NCI-H128 (cell line): Measurements from ENCODE around the gene MITF.

ENCODE experiments used
- DNase-seq: peaks from one replicate; lab custom pipeline; 2025; ENCODE audit not compliant: unreplicated experiment; lab: John Stamatoyannopoulos, UW

The MITF gene

DNA sequence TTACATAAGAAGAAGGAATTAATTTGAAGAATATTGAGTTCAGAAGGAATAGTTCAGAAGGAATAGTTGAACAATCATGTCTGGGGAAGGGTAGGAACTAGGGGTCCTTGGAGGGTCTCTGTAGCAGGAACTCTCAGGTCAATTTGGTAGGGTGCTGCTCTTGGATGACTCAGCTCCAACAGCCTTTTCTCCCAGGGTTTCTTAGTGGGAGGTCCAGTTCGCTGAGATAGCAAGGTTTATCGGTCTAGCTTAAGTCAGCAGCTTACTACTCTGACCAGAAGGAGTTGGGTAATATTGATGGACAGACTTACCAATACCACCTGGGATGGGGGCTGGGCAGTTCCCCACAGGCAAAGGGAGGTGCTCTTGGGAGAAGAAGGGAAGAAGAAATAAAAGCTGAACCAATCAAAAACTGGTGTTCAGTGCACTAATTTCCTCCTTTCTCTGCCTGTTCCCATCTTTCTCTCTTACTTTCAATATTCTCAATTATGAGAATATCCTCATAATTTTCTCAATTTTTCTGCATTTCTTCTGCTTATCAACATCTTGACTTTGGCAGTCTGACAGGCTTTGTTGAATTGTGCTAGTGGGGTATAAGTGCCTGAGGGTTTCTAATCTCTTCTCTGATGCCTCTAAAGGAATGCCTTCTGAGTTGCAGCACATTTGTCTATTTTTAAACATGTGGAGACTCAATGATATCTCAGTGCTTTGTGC is 14.4 kb upstream of the MITF start:
- no peak for DNase-seq

DNA sequence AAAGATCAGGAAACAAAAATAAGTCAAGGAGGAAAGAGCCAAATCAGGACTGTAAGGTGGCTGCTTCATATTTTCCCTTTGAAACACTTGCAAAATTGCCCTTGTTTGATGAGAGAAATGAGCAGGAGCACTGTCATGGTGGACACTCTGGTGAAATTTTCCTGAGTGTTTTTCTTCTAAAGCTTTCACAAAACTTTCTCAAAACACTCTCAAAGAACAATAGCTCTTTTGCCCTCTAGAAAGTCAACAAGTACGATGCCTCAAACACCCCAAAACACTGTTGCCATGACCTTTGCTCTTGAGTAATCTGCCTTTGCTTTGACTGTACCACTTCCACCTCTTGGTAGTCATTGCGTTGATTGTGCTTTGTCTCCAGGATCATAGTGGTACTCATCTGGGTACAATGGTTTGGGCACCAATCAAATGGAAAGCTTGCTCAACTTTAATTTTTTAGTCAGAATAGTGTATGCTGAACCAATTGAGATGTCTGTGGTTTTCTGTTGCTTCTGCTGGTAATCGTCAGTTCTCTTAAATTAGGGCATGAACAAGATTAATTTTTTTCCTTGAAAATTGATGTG is 13.2 kb upstream of the MITF start:
- DNase-seq: no peak

DNA sequence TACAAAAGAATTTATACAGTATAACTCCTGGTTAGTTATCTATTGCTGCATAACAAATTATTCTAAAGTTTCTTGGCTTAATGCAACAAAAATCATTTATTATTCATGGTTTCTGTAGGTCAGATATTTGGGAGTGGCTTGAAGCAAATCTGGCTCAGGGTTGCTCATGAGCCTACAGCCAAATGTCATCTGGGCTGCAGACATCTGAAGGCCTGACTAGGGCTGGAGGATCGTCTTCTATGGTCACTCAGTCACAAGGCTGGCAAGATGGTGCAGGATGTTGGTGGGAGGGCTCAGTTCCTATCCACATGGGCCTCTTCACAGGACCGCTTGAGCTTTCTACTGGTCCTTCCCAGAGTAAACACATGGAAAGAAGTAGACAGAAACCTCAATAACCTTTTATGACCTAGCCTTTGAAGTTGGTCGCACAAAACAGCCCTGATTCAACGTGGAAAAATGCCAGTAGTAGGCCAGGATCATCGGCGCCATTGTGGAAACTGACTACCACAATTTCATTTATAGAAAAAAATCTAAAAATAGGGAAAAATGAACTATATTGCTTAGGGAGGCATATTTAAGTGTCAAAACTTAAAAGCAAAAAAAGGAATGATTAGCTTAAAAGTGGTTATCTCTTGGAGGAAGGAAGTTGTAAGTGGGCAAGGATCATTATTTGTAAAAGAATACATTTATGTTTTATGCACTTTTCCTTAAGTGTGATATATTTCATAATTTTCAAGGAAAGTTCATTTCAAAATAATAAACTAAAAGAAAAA is 9.9 kb upstream of the MITF start:
- DNase-seq: no peak

DNA sequence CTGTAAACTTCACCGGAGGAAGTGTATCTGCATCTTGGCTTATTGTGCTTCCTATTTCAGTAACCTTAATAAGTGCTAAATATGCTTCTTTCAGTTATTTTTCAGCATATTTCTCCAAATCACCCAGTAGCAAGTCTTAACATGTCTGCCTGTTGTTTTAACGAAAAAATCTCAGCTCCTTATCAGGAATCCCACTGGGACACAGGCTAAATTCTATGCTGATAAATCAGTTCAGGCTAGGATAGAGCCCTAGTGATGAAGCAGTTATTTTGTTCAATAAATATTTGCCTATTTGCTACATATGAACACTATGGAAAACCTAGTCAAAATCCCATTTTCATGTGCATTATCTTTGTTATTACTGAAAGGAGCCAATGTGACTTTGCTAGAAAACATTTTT is 8.2 kb upstream of the MITF start:
- DNase-seq: no peak

DNA sequence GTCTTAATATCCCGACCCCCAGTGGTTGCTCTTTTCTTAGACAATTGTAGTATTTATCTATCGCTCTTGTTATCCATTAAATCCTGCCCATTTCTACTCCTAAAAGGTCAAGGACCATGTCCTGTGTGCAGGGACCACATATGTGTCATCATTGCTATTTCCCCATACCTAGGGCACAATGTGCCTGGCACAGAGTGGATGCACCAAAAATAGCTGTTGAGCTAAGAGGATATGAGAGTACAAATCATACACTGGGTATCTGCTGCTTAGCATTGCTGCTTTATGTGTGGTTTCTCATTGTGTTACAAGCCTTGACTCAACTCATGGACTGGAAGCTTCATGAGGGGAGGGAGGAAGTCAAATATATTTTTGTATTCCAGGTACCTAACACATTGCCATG is 3.4 kb upstream of the MITF start:
- no peak for DNase-seq

DNA sequence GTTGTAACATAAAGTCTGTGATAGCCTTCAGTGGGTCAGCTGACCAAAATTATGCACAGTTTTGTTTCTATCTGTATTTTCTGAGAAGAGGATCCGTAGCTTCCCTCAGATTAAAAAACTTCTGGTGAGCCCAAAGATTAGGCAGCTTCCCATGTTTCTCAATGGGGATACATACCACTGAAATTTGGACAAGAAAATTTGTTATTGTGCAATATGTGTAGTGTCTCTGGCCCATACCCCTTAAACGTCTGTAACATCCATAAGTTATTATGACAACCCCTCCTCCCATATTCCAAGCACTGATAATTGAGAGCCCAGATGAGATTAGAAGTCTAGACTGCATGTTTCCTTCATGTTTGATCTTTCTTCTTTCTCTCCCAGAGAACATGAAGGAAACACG is 1.9 kb upstream of the MITF start:
- no peak for DNase-seq

DNA sequence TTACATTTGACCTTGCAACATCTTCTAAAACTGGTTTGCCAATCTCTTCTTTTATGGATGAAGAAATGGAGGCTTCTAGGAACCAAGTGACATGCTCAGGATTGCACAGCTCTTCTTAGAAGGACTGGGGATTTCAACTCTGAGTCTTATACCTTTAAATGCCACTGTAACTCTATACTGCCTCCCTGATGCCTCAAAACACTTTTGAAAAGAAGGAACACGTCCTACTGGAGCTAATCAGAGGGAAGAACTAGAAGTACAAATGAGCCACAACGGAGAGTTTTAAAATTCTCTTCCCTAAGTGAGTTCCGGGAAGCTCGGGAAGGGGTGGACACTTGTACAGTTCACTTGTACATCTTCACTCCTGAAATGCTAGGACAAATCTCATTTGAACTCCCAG is 949 bp upstream of the MITF start:
- DNase-seq: no peak

DNA sequence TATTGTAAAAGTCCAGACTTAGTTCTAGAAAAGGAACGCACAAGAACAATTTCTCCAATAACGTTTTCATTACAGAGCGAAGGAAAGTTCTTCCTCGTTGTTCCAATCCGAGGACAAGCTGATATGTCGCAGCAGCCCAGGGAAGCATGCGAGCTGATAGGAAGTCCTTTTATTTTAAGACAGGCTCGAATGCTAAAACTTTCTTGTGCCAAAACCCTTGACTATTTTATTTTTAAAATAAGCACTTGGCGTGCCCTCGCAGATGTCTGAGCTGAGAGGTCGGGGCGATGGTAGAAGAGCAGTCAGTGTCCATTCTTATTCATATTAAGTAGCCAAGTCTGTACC is 433 bp upstream of the MITF start:
- no peak for DNase-seq

DNA sequence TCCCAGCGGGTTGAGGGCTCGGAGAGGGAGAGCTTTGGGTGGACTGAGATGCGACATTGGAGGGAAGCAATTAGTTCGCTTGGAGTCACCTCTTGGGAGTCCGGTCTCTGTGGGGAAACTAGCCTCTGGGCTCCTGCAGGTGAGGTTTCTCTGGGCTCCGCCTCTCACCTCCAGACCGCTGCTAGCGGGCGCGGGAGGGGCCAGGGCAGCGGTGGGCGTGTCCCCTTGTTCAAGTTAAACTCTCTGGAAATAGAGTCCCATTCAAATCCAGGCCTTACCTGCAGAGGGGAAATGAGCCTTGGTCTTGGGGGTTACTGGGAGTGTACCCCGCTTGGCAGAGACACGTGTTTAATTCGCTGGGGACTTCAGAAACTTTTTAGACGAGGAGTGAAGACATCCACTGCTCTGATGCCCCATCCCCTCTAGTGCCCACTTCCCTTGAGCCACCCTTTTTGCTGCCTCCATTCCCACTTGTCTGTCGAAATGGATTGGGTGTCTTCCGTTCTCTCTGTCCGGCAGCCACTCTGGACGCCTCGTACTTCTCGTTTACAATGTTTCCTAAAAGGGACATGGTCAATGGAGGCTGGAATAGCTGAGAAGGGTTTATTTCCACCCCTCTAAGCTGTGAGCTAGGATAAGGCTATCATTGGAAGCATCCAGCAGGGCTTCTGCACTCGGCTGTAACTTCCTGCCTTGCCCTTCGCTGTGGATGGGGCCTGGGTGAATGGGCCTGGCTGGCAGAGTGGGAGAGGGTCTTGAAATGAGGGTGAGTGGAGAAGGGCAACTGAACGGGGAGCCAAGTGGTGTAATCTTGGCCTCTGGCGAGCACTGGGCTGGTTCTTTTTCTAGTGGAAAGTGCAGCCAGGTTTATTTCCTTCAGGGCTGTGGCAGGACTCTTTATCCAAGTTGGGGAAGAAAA is 1.1 kb downstream of the MITF start:
- DNase-seq: no peak

DNA sequence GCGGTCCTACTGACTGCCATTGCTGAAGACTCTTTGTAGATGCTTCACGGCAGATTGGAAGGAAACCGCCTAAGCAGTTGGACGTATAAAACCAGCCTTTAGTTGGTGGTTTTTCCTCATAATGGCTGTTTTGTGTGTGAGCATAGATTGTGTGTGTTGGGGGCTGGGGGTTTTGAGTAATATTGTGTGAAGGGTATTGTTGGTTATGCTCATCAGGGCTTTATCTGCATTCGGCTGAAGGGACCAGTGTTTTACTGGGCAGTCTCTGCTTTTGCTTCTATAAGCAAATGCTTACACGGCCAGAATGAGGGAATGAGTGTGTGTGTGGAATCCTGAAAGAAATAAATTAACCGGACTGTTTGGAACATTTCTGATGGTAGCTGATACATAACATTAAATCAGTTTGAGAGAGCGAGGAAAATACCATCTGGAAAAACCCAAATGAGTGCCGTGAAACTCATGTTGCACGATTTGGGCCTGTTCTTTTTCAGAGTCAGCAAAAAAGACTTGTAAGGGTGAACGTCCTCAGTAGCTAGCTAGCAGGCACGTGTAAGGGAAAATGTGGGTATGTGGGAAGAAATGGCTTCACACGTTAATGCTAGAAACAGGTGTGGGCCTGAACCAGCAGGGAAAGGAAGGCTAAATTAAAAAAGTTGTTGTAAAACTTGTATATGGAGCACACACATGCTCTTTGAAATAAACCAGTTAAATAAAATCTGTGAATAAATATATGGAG is 1.9 kb downstream of the MITF start:
- DNase-seq: no peak

DNA sequence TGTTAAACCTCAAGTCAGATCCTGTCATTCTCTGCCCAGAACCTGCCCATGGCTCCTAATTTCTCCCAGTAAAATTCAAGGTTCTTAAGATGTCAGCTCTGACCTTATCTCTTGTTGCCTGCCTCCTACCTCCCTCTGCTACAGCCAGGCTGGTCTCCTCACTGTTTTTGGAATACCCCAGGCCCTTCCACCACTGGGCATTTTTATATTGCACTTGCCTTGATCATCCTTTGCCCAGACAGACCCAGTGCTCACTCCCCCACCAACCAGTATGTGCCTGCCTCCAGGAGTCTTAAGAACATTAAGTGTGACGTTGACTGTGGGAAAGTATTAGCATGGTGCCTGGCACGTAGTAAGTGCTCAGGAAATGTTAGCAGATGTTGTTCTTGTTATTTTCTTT is 3.1 kb downstream of the MITF start:
- DNase-seq: no peak

DNA sequence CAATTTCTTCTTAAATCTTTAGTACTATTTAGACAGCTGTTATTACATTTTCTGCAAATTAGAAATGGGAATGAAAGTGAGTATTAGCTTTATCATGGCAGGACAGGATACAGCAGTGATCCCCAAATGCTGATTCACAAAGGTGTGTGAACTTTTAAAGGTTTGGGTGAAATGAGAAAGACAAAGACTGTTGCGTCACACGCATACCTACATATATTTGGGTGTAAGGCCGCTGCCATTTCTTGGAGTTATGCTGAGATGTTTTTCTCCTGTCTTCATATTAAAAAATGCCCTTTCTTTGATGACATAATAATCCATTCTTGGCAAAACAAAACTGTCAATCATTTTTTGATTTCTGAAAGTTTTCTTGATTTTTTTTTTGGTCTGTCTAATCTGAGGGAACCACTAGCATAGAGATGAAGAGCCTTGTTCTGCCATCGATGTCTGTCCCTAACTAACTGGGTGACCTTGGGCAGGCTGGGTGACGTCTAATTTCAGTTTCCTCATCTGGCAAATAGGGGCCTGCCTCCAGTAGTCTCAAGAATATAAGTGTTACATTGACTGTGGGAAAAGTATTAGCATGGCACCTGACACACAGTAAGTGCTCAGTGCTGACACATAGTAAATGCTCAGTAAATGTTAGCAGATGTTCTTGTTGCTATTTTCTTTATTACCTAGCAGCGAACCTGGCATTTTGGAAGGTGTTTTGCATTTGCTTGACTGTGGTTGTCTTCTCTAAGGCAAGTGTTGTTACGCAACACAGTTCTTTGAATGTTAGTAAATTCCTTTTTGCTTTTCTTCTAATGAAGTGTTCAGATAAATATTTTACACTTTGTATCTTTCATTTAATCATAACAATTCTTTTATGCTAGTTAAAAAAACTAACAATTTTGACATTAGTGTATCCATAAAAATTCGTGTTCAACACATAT is 5.0 kb downstream of the MITF start:
- no peak for DNase-seq

DNA sequence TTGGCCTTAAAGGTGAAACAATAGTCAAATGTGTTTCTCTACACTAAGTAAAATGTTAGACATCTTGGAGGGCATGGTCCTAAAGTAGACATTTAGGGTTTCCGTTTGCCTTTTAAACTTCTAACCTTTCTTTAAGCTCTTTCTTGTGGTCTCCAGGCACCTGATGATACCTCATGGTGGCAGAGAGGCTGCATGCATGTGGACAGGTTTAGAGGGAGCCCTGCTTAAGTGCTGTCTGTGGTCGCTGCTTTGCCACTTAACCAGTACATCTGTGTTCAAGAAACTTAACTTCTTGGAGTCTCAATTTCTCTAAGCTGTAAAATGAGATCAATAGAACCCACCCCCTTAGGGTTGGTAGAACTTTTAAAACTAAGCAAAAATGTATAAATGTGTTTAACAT is 6.2 kb downstream of the MITF start:
- DNase-seq: no peak

DNA sequence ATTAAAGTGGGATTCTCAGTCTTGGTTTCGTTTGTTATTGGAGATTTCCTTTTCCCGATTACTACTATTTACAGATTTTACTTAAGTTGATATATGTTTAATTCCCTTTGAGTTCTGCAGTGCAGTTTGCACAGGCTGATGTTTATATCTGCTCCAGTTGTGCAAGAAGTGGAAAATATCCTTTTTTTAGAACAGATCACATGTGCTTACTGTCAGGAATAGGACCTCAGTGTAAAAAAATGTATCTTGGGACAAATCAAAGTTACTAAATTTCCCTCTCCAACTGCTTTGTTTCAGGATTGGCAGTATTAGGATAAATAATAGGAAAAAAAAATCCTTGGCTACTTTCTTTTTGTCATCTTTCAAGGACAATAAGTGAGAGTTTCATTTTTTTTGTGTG is 6.9 kb downstream of the MITF start:
- DNase-seq: no peak

DNA sequence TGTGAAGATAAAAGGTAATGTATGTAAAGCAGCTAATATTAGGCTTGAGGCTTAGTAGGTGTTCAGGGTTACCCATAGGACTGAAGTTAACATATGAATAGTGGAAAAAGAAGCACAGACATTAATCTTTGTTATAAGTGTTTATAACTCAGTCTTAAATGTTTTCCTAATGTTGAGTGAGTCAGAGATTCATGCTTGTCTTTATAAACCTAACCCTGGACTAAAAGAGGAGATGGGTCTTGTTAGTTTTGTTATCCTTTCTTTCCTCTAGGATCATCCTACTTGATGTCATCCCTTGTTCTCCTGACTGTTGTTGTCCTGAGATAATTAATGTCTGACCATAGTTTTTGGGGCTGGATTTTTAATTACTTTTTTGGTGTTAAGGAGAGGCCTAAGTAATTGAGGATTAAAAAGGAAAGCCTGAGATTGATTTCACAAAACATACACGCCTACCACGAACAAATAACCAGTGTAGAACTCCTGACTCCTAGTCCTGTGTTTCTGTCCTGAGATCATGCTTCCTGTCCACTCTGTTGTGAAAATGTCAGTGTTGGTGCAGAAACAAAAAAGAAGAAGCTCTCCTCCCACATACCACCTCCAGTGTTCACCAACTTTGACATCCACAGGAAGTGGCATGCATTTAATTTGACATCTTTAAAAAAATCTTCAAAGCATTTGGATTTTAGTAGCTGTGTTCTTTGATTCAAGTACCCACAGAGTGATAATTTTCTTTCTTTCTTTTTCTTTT is 8.4 kb downstream of the MITF start:
- no peak for DNase-seq

DNA sequence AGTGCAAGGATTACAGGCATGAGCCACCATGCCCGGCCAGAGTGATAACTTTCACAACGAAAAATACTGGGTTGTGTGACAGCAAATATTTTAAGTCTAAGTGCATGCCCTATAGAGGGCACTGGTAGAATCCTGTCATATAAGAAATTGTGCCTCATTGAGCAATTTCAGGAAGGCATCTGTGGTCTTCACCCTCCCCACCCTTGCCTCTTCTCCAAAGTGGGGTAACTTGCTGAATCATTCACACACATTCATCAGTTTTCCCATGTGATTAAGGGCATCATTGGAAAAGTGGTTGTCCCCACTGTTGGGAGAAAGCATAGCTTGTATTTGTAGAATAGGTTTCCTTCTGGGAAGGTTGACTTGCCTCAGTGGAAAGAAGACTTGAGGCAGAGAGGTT is 9.2 kb downstream of the MITF start:
- no peak for DNase-seq

DNA sequence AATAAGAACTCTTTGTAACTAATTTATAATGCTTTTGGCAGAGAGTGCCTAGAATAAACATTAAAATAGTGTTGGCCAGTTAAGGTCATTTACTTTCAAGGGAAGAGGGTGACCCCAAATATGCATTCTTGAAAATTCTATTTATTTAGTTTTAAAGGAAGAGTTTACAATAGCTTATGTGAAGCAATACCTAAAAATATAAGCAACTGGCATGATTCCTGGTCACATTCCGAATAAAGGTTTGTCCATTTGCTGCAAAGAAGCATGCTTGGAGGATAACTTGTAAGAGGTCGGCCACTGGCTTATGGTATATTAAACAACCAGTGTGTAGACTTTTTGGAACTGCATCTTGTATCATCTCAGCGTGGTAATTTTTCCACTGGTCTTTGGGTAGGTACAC is 10.2 kb downstream of the MITF start:
- no peak for DNase-seq

DNA sequence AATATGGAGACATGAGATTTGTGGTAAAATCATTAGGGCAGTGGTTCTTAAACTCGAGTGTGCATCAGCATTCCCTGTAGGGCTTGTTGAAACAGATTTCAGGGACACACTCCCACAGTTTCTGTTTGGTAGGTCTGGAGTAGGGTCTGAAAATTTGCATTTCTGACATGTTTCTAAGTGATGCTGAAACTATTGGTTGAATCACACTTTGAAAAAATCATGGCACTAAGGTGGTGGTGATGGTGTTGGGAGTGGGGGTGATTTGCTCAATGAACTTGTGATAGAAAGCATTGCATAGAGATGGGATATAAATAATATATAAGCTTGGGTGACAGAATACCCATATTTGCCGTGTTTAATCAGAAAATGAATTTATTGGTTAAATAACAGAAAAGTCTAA is 11.3 kb downstream of the MITF start:
- no peak for DNase-seq

DNA sequence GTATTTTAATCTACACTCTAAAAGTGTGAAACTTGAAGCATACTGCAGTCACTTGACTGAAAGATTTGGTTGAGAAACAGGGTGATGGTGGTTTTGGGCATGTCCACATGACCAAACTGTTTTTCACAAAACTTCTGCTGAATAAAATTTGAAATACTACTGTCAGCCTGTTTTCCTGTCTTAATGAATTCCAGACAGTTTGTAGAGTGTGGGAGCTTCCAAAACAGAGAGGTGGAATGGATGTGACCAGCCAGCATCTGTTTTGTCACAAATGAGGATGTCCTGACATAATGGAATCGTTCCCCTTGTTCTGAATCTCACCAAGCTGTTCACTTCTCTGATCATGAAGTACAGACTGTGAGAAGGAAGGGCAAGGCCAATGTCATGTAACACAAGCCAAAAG is 11.8 kb downstream of the MITF start:
- DNase-seq: no peak
